ENCODE measurements around the gene ARHGAP45. TPM values are rescaled to one million over a fixed set of nuclear protein-coding genes. Genes with fewer than 3 reads are reported as not detected.

ARHGAP45 gene
- total RNA-seq, 4 donors from 2014 or later = 17.8 to 28.3 (median 21.2) TPM

DNA sequence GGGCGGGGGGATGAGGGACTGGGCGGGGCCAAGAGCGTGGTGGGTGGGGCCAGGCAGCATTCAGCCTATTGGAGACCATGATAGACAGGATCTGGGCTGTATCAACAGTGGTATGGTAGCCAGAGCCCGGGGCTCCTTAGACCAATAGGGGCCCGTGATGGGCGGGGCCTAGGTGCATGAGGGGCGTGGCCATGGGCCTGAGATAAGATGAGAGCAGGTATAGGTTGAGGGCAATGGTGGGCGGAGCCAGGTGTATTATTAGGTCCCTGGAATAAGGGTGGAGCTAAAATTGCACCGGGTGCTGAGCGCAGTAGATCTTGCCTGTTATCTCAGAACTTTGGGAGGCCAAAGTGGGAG, 21.7 kb upstream of the ARHGAP45 start:
- no peaks in the 10 kb centered on the region for H3K9me3 ChIP-seq
- no peak for DNase-seq (ENCODE audit: extremely low spot score)
- peaks cover 0 to 11% (median 0%) of the 10 kb centered on the region in 4 donors for H3K27me3 ChIP-seq
- H3K4me3 ChIP-seq = no peak overlapping the region
- WGBS = 69% methylated on average over 10 of the region's 10 CpGs
- peaks cover 16 to 30% (median 20%) of the 10 kb centered on the region in 4 donors for H3K4me1 ChIP-seq
- H3K36me3 ChIP-seq = peaks cover 0 to 7% (median 3%) of the 10 kb centered on the region in 4 donors
- H3K27ac ChIP-seq (replicated peaks in 1 of 4) = no peak overlapping the region
- no peak for TF ChIP-seq CTCF (IDR thresholded peaks at IDR 0.05)
- TF ChIP-seq POLR2A (IDR thresholded peaks at IDR 0.05; ENCODE audit: low read depth) = no peak
- TF ChIP-seq EP300 (IDR thresholded peaks at IDR 0.05) = no peak
- TF ChIP-seq POLR2AphosphoS5 (IDR thresholded peaks at IDR 0.05) = no peak
- intact Hi-C loops (cut with DNase I) = no loop called here

DNA sequence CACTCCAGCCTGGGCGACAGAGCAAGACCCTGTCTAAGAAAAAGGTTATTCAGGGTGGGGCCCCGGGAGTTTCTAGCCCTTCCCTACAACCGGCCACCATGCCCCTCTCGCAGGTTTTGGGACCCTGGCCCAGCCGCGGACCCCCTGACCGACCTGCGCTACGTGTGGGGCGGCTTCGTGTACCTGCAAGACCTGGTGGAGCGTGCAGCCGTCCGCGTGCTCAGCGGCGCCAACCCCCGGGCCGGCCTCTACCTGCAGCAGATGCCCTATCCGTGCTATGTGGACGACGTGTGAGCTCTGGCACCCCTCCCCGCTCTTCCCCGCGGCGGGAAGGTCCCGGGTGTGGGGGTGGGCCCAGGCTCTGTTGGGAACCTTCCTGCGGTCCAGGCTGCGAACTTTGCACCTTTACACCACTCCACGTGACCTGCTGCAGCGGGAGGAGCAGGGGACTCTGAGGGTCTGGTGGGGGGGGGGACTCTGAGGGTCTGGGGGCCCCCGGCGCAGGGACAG, 20.8 kb upstream of the ARHGAP45 start:
- peaks cover 0 to 7% (median 3%) of the 10 kb centered on the region in 4 donors for H3K36me3 ChIP-seq
- TF ChIP-seq EP300 (IDR thresholded peaks at IDR 0.05) (no peak), POLR2A (IDR thresholded peaks at IDR 0.05; ENCODE audit: low read depth) (no peak), POLR2AphosphoS5 (IDR thresholded peaks at IDR 0.05) (no peak), CTCF (IDR thresholded peaks at IDR 0.05) (no peak)
- DNase-seq (ENCODE audit: extremely low spot score) = no peak
- WGBS = 88% methylated on average over 8 of the region's 33 CpGs
- peaks cover 0 to 11% (median 0%) of the 10 kb centered on the region in 4 donors for H3K27me3 ChIP-seq
- intact Hi-C loops (cut with DNase I) = no loop called here
- H3K9me3 ChIP-seq = no peaks in the 10 kb centered on the region
- H3K27ac ChIP-seq (replicated peaks in 1 of 4) = no peak overlapping the region
- peaks cover 6 to 20% (median 11%) of the 10 kb centered on the region in 4 donors for H3K4me1 ChIP-seq
- no peak overlapping the region for H3K4me3 ChIP-seq

DNA sequence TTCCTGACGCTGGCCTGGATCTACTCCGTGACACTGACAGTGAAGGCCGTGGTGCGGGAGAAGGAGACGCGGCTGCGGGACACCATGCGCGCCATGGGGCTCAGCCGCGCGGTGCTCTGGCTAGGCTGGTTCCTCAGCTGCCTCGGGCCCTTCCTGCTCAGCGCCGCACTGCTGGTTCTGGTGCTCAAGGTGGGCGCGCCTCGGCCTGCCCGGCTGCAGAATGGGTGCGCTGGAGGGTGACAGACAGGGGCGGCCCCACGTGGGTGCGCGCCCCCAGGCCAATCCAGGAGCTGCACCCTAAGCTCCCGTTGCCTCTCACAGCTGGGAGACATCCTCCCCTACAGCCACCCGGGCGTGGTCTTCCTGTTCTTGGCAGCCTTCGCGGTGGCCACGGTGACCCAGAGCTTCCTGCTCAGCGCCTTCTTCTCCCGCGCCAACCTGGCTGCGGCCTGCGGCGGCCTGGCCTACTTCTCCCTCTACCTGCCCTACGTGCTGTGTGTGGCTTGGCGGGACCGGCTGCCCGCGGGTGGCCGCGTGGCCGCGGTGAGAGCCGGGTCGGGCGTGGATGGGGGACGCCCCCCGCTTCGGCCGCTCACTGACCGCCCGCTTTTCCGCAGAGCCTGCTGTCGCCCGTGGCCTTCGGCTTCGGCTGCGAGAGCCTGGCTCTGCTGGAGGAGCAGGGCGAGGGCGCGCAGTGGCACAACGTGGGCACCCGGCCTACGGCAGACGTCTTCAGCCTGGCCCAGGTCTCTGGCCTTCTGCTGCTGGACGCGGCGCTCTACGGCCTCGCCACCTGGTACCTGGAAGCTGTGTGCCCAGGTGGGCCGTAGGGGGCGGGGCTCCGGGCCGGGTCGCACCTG, 19.9 kb upstream of the ARHGAP45 start:
- WGBS = 89% methylated on average over 36 of the region's 77 CpGs
- intact Hi-C loops (cut with DNase I) = no loop called here

GRCh38 chr19:1047696-1048147, 19.2 kb upstream of the ARHGAP45 start:
- Histone ChIP-seq H3K4me1 (peaks cover 0 to 6% (median 0%) of the 10 kb centered on the region in 4 donors), H3K4me3 (no peak overlapping the region), H3K36me3 (peaks cover 0 to 7% (median 2%) of the 10 kb centered on the region in 4 donors), H3K9me3 (no peaks in the 10 kb centered on the region), H3K27me3 (no peaks in the 10 kb centered on the region), H3K27ac (replicated peaks in 1 of 4) (no peak overlapping the region)
- DNase-seq (ENCODE audit: extremely low spot score) = no peak
- intact Hi-C loops (cut with DNase I) = no loop called here
- TF ChIP-seq POLR2AphosphoS5 (IDR thresholded peaks at IDR 0.05) (no peak), CTCF (IDR thresholded peaks at IDR 0.05) (no peak), EP300 (IDR thresholded peaks at IDR 0.05) (no peak), POLR2A (IDR thresholded peaks at IDR 0.05; ENCODE audit: low read depth) (no peak)
- 89% methylated on average over 20 of the region's 20 CpGs for WGBS

More for the DNA sequence above, 19.9 kb upstream of the ARHGAP45 start:
- Histone ChIP-seq H3K36me3 (peaks cover 0 to 7% (median 3%) of the 10 kb centered on the region in 4 donors), H3K4me3 (no peak overlapping the region), H3K9me3 (no peaks in the 10 kb centered on the region), H3K4me1 (peaks cover 0 to 11% (median 2%) of the 10 kb centered on the region in 4 donors), H3K27ac (replicated peaks in 1 of 4) (no peak overlapping the region), H3K27me3 (peaks cover 0 to 7% (median 0%) of the 10 kb centered on the region in 4 donors)
- TF ChIP-seq EP300 (IDR thresholded peaks at IDR 0.05) (no peak), POLR2AphosphoS5 (IDR thresholded peaks at IDR 0.05) (no peak), POLR2A (IDR thresholded peaks at IDR 0.05; ENCODE audit: low read depth) (no peak)
- no peak for DNase-seq (ENCODE audit: extremely low spot score)

GRCh38 chr19:1049106-1049505, 17.9 kb upstream of the ARHGAP45 start:
- intact Hi-C loops (cut with DNase I) = no loop called here
- H3K4me1 ChIP-seq = peaks cover 0 to 3% (median 0%) of the 10 kb centered on the region in 4 donors
- no peak for DNase-seq (ENCODE audit: extremely low spot score)
- H3K27ac ChIP-seq (replicated peaks in 1 of 4) = no peak overlapping the region
- TF ChIP-seq CTCF (IDR thresholded peaks at IDR 0.05) = no peak
- TF ChIP-seq POLR2AphosphoS5 (IDR thresholded peaks at IDR 0.05) = no peak
- no peak for TF ChIP-seq POLR2A (IDR thresholded peaks at IDR 0.05; ENCODE audit: low read depth)
- WGBS = 92% methylated on average over 5 of the region's 17 CpGs
- H3K9me3 ChIP-seq = no peaks in the 10 kb centered on the region
- H3K36me3 ChIP-seq = peaks cover 0 to 7% (median 2%) of the 10 kb centered on the region in 4 donors
- no peaks in the 10 kb centered on the region for H3K27me3 ChIP-seq
- H3K4me3 ChIP-seq = no peak overlapping the region
